RWPE2 (cell line): ENCODE results near the gene SMYD3.

Experiments used
- ATAC-seq: fragments of 200-7000 bp; cut with Tn5 transposase; 3 replicates; pipeline ENCODE4 v1.9.1; 2021; ENCODE audit warnings: low read depth
- DNase-seq: peaks from one replicate; pipeline ENCODE4 v3.0.0-alpha.2; 2020; ENCODE audit warnings: low spot score
- H3K27ac ChIP-seq: fragments of 450-650 bp; 2 replicates; pipeline ENCODE4 v1.5.1; 2017; ENCODE audit warnings: mild to moderate bottlenecking; ENCODE audit not compliant: poor library complexity, severe bottlenecking
- H3K27me3 ChIP-seq: fragments of 250-450 bp; sonication (Bioruptor Pico); 2 replicates; pipeline ENCODE4 v1.5.1; 2021; ENCODE audit warnings: mild to moderate bottlenecking, moderate library complexity; ENCODE audit not compliant: insufficient read depth, poor library complexity, severe bottlenecking
- H3K36me3 ChIP-seq: fragments of 250-450 bp; sonication (Bioruptor Pico); 2 replicates; pipeline ENCODE4 v1.5.1; 2020; ENCODE audit warnings: low read depth, mild to moderate bottlenecking, moderate library complexity
- H3K4me1 ChIP-seq: fragments of 250-450 bp; sonication (Bioruptor Pico); 2 replicates; pipeline ENCODE4 v1.5.1; 2021; ENCODE audit warnings: mild to moderate bottlenecking, moderate library complexity; ENCODE audit not compliant: insufficient read depth, poor library complexity, severe bottlenecking
- H3K4me3 ChIP-seq: fragments of 250-450 bp; sonication (Bioruptor Pico); 2 replicates; pipeline ENCODE4 v1.5.1; 2021; ENCODE audit warnings: mild to moderate bottlenecking, moderate library complexity; ENCODE audit not compliant: severe bottlenecking
- H3K9me3 ChIP-seq: fragments of 250-450 bp; sonication (Bioruptor Pico); 2 replicates; pipeline ENCODE4 v1.5.1; 2021; ENCODE audit warnings: mild to moderate bottlenecking, moderate library complexity; ENCODE audit not compliant: severe bottlenecking
- CTCF ChIP-seq: fragments of 450-650 bp; IDR thresholded peaks from one replicate; pipeline ENCODE4 v1.5.1; 2017; ENCODE audit warnings: mild to moderate bottlenecking, moderate library complexity; ENCODE audit not compliant: poor library complexity, severe bottlenecking

Gene SMYD3

GRCh38 chr1:246160905-246161304 is 346.2 kb downstream of the SMYD3 start:
- Histone ChIP-seq H3K27ac (no peak overlapping the region), H3K36me3 (no peaks in the 10 kb centered on the region), H3K4me3 (no peak overlapping the region), H3K27me3 (no peaks in the 10 kb centered on the region), H3K4me1 (peaks cover 27% of the 10 kb centered on the region), H3K9me3 (no peaks in the 10 kb centered on the region)
- ATAC-seq (no peak), DNase-seq (no peak)
- no peak for TF ChIP-seq CTCF

- DNase-seq (no peak), ATAC-seq (no peak)
- no peak for TF ChIP-seq CTCF
- no peaks in the 10 kb centered on the region for H3K9me3 ChIP-seq
- H3K4me1 ChIP-seq: peaks cover 22% of the 10 kb centered on the region
- H3K36me3 ChIP-seq: no peaks in the 10 kb centered on the region
- H3K27ac ChIP-seq: no peak overlapping the region
- H3K27me3 ChIP-seq: no peaks in the 10 kb centered on the region
- no peak overlapping the region for H3K4me3 ChIP-seq
These were observed 346.7 kb downstream of the SMYD3 start for GRCh38 chr1:246160374-246160773.

GRCh38 chr1:246159279-246160227 is 347.5 kb downstream of the SMYD3 start:
- no peak overlapping the region for H3K4me3 ChIP-seq
- no peak for ATAC-seq
- H3K27me3 ChIP-seq: no peaks in the 10 kb centered on the region
- H3K27ac ChIP-seq: no peak overlapping the region
- TF ChIP-seq CTCF: no peak
- H3K9me3 ChIP-seq: no peaks in the 10 kb centered on the region
- peaks cover 21% of the 10 kb centered on the region for H3K4me1 ChIP-seq
- DNase-seq: no peak
- no peaks in the 10 kb centered on the region for H3K36me3 ChIP-seq

- DNase-seq: no peak
- H3K4me1 ChIP-seq: peaks cover 21% of the 10 kb centered on the region
- H3K27me3 ChIP-seq: no peaks in the 10 kb centered on the region
- H3K36me3 ChIP-seq: no peaks in the 10 kb centered on the region
- no peaks in the 10 kb centered on the region for H3K9me3 ChIP-seq
- H3K4me3 ChIP-seq: no peak overlapping the region
- ATAC-seq: no peak
- H3K27ac ChIP-seq: no peak overlapping the region
- TF ChIP-seq CTCF: no peak
These were observed 348.9 kb downstream of the SMYD3 start for GRCh38 chr1:246158131-246158530.

GRCh38 chr1:246157516-246157915 is 349.6 kb downstream of the SMYD3 start:
- ATAC-seq (no peak), DNase-seq (no peak)
- TF ChIP-seq CTCF: no peak
- no peak overlapping the region for H3K27ac ChIP-seq
- H3K9me3 ChIP-seq: no peaks in the 10 kb centered on the region
- H3K36me3 ChIP-seq: no peaks in the 10 kb centered on the region
- H3K27me3 ChIP-seq: no peaks in the 10 kb centered on the region
- no peak overlapping the region for H3K4me3 ChIP-seq
- peaks cover 21% of the 10 kb centered on the region for H3K4me1 ChIP-seq
